ENCODE data around the gene COL4A2. TPM values are rescaled to one million over a fixed set of nuclear protein-coding genes. Genes with fewer than 3 reads are reported as not detected.

COL4A2 gene
- total RNA-seq, 1 experiment from 2014 or later, result 66.0 TPM

- TF ChIP-seq CTCF (IDR thresholded peaks at IDR 0.05; ENCODE audit: unreplicated experiment), result no peak
- no peaks in the 10 kb centered on the region for H3K27me3 Mint-ChIP-seq (ENCODE audit: insufficient read depth, unreplicated experiment)
- CTCF ChIA-PET, result interaction anchor here (0.6 kb wide), 1 partner anchor 8 kb away, joined by 3 read pairs; no protein-coding TSS in a partner anchor
- POLR2A ChIA-PET, result interaction anchor here (0.6 to 1.0 kb wide), 2 partner anchors 32 to 248 kb away, joined by 3 to 4 read pairs; no protein-coding TSS in a partner anchor
- H3K27ac Mint-ChIP-seq (ENCODE audit: low read depth, unreplicated experiment), result no peak overlapping the region
- no peaks in the 10 kb centered on the region for H3K36me3 Mint-ChIP-seq (ENCODE audit: insufficient read depth, unreplicated experiment)
- no peak for DNase-seq (ENCODE audit: unreplicated experiment)
- H3K9me3 Mint-ChIP-seq (ENCODE audit: unreplicated experiment), result no peaks in the 10 kb centered on the region
- intact Hi-C loops (cut with micrococcal nuclease), result no loop called here
- no peak overlapping the region for H3K4me3 Mint-ChIP-seq (ENCODE audit: unreplicated experiment)
- H3K4me1 Mint-ChIP-seq (ENCODE audit: insufficient read depth, unreplicated experiment), result peaks cover 44% of the 10 kb centered on the region
- no TSS peak for BruUV-seq (replicated peaks)
Measured at GRCh38 chr13:110351636-110352420, 44.7 kb downstream of the COL4A2 start.

GRCh38 chr13:110352735-110353134, 45.7 kb downstream of the COL4A2 start:
- no peaks in the 10 kb centered on the region for H3K27me3 Mint-ChIP-seq (ENCODE audit: insufficient read depth, unreplicated experiment)
- no peak overlapping the region for H3K4me3 Mint-ChIP-seq (ENCODE audit: unreplicated experiment)
- no peak overlapping the region for H3K27ac Mint-ChIP-seq (ENCODE audit: low read depth, unreplicated experiment)
- TF ChIP-seq CTCF (IDR thresholded peaks at IDR 0.05; ENCODE audit: unreplicated experiment), result peak; percentile 20
- intact Hi-C loops (cut with micrococcal nuclease), result no loop called here
- DNase-seq (ENCODE audit: unreplicated experiment), result no peak
- no peaks in the 10 kb centered on the region for H3K9me3 Mint-ChIP-seq (ENCODE audit: unreplicated experiment)
- no TSS peak for BruUV-seq (replicated peaks)
- ChIA-PET POLR2A (no interaction called here), CTCF (no interaction called here)
- H3K4me1 Mint-ChIP-seq (ENCODE audit: insufficient read depth, unreplicated experiment), result peaks cover 34% of the 10 kb centered on the region
- H3K36me3 Mint-ChIP-seq (ENCODE audit: insufficient read depth, unreplicated experiment), result peaks cover 4% of the 10 kb centered on the region

- H3K9me3 Mint-ChIP-seq (ENCODE audit: unreplicated experiment), result no peaks in the 10 kb centered on the region
- TF ChIP-seq CTCF (IDR thresholded peaks at IDR 0.05; ENCODE audit: unreplicated experiment), result no peak
- ChIA-PET POLR2A (no interaction called here), CTCF (interaction anchor here (1.0 kb wide), 1 partner anchor 45 kb away, joined by 3 read pairs; no protein-coding TSS in a partner anchor)
- H3K4me1 Mint-ChIP-seq (ENCODE audit: insufficient read depth, unreplicated experiment), result peaks cover 27% of the 10 kb centered on the region
- H3K27ac Mint-ChIP-seq (ENCODE audit: low read depth, unreplicated experiment), result no peak overlapping the region
- H3K27me3 Mint-ChIP-seq (ENCODE audit: insufficient read depth, unreplicated experiment), result no peaks in the 10 kb centered on the region
- H3K36me3 Mint-ChIP-seq (ENCODE audit: insufficient read depth, unreplicated experiment), result peaks cover 6% of the 10 kb centered on the region
- no peak for DNase-seq (ENCODE audit: unreplicated experiment)
- BruUV-seq (replicated peaks), result no TSS peak
- H3K4me3 Mint-ChIP-seq (ENCODE audit: unreplicated experiment), result no peak overlapping the region
- intact Hi-C loops (cut with micrococcal nuclease), result no loop called here
Measured at GRCh38 chr13:110353339-110353977, 46.4 kb downstream of the COL4A2 start.

GRCh38 chr13:110354123-110354627, 47.1 kb downstream of the COL4A2 start:
- no peak overlapping the region for H3K4me3 Mint-ChIP-seq (ENCODE audit: unreplicated experiment)
- CTCF ChIA-PET, result interaction anchor here (0.6 to 1.3 kb wide), 3 partner anchors 19 to 44 kb away, joined by 3 to 7 read pairs (median 3); no protein-coding TSS in a partner anchor
- POLR2A ChIA-PET, result interaction anchor here (1.0 kb wide), 1 partner anchor 55 kb away, joined by 3 read pairs; no protein-coding TSS in a partner anchor

More at GRCh38 chr13:110354123-110354627, 47.1 kb downstream of the COL4A2 start:
- Mint-ChIP-seq H3K9me3 (ENCODE audit: unreplicated experiment) (no peaks in the 10 kb centered on the region), H3K27me3 (ENCODE audit: insufficient read depth, unreplicated experiment) (no peaks in the 10 kb centered on the region), H3K4me1 (ENCODE audit: insufficient read depth, unreplicated experiment) (peaks cover 25% of the 10 kb centered on the region), H3K27ac (ENCODE audit: low read depth, unreplicated experiment) (no peak overlapping the region), H3K36me3 (ENCODE audit: insufficient read depth, unreplicated experiment) (peaks cover 6% of the 10 kb centered on the region)
- BruUV-seq (replicated peaks), result no TSS peak
- no peak for DNase-seq (ENCODE audit: unreplicated experiment)
- intact Hi-C loops (cut with micrococcal nuclease), result no loop called here
- no peak for TF ChIP-seq CTCF (IDR thresholded peaks at IDR 0.05; ENCODE audit: unreplicated experiment)
